Neural cell (in vitro differentiated cells): Measurements from ENCODE around the gene FOXP4.

Experiments used
- CTCF ChIP-seq: fragments of 450-650 bp; IDR thresholded peaks from 2 replicates; pipeline ENCODE4 v1.5.1; 2014; ENCODE audit warnings: antibody characterized with exemption, mild to moderate bottlenecking, moderate library complexity; ENCODE audit not compliant: poor library complexity, severe bottlenecking
- EZH2 ChIP-seq: fragments of 200-600, 300-800 bp; shearing (Covaris generic), sonication (generic); IDR thresholded peaks from 2 replicates; pipeline ENCODE4 v1.6.1; 2014; ENCODE audit warnings: antibody characterized with exemption, low read length, borderline replicate concordance, mild to moderate bottlenecking; ENCODE audit not compliant: insufficient read depth, poor library complexity, severe bottlenecking

- TF ChIP-seq CTCF (no peak), EZH2 (no peak)
Measured at GRCh38 chr6:41570259-41570615, 24.1 kb downstream of the FOXP4 start.
